Stimulated activated CD4-positive, alpha-beta T cell treated with anti-CD3 and anti-CD28 coated beads, Interleukin-12 subunit alpha, Interleukin-12 subunit beta, amount 100 ng/mL, for 4 hours (primary cell): ENCODE data around the gene CLCA2.

Experiments used
- DNase-seq: peaks from one replicate; pipeline ENCODE4 v3.0.0-alpha.2; 2020

Gene CLCA2

GRCh38 chr1:86478416-86479156 lies 54.6 kb downstream of the CLCA2 start:
- DNase-seq: no peak

DNA sequence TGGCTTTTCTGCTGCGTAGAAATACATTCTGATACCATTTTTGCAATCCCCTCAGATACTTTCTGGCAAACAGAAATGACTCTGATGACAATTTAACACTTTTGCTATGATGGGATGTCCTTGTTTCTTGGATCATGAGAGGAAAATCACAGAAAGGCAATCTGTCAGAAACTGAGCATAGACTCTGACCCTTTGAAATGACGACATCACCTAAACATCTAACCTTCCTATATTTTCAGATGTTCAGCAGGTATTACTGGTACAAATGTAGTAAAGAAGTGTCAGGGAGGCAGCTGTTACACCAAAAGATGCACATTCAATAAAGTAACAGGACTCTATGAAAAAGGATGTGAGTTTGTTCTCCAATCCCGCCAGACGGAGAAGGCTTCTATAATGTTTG lies 58.0 kb downstream of the CLCA2 start:
- no peak for DNase-seq

DNA sequence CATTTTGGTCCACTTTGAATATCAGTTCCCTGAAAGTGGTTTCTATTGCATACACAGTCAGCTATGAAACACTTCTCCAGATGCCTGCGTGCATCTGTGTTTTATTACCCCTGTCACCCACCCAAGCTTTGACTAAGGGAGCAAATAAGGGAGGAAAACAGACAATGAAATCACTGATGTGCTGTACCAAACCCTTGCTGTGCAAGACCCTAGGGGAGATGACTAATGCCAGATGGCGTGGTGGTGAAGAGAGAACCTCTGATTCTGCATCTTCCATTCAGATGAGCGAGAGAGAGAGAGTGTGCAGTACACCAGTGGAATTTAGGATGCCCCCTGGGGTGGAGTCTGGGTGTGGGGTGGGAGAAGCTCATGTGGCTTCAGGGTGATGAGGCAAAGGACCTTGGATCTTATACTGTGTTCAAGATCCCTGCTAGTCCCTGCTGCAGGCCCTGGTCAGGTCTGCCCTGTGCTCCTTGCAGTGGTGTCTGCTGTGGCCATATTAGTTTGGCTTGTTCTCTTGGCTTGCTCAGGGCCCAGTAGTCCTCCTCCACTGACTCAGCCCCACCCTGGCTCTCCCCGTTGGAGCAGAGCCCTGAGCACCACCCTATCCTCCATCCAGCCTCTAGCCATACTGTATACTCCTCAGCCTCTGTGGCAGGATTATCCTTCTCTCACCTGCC lies 63.3 kb downstream of the CLCA2 start:
- DNase-seq: no peak

DNA sequence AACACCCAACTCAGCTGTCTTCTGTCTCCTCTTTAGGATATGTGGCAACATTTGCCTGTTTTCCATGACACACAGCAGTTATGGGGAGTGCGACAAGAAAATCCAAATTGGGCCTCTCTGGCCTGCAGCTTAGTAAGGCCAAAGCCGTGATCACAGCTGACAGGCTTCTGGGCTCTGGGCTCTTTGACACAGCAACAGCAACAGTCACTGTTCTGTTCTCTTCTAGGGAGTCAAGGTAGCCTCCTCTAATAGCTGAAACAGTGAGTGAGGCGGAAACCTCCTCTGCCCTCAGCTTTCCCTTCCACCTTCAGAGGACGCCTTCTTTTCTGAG lies 63.8 kb downstream of the CLCA2 start:
- DNase-seq: no peak

- no peak for DNase-seq
Measured at GRCh38 chr1:86489242-86489878, 65.4 kb downstream of the CLCA2 start.

DNA sequence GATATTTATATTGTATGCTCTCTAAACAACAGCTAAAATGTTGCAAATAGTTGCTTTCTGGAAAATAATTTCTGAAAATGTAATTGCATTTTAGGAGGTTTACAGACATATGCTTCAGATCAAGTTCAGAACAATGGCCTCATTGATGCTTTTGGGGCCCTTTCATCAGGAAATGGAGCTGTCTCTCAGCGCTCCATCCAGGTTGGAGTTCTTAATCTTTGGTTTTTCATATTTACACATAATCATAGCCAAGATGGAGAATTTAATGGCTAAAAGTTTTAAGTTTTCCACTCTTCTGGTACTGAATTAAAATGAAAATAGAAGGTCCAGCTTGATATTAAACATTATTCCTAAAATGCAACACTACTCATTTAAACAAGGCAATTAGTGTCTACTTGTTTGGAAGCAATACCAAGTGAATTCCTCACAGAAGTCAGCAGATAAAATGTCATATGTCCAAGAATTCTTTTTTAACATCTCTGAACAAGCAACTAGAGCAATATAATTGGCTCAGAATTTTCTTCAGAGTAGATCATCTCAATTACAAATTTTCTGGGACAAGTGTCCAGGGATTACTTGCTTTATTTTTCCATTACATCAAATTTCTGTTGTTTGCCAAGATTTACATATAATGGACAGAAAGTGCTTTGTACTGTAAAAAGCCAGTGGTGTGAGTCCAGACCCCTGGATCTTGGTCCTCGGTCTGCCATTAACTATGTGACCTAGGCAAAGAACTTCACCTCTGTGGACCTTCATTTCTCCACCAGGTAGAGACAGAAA lies 67.4 kb downstream of the CLCA2 start:
- DNase-seq: no peak

- DNase-seq: no peak
Measured at GRCh38 chr1:86498281-86498680, 74.3 kb downstream of the CLCA2 start.

GRCh38 chr1:86499987-86500593 lies 76.1 kb downstream of the CLCA2 start:
- no peak for DNase-seq

DNA sequence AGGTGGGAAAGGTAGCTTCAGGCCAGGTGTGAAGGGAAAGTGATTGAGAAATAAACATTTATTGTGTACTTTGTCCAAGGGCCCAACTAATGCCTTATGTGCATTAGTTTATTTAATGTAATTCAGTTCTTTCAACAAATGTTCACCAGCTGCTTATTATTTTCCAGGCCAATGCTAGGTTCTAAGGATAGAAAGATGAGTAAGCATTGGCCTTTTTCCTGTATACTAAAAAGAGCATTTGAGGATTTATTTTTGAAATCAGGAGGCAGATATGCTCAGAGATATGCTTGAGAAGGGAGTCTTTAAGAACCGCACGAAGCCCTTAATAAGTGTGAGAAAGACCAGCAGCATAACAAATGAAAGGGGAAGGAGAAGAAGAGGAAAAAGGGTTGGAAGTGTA lies 76.7 kb downstream of the CLCA2 start:
- no peak for DNase-seq

DNA sequence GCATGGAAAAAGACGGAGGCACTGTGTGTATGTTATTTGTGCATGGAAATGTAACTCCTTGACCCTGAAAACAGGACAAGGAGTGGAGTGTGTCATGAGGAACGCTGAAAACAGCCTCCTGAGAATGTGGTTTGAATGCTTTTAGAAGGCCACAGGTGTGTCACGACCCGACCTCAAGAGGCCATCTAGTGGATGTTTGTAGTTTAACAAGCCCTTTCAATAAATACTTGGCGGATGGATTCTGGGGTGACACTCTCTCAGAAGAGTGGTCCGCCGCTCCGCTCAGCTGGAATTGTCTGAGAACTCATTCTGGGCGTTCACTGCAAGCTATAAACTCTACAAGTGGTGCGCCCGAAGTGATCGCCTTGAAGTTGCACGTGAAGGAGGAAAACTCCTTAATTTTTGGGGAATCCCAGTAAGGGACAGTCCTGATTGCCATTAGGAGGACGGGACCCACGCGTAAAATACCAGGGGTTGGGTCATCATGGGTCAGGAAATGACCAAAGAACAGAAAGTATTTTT lies 78.2 kb downstream of the CLCA2 start:
- DNase-seq: peak; percentile 7

DNA sequence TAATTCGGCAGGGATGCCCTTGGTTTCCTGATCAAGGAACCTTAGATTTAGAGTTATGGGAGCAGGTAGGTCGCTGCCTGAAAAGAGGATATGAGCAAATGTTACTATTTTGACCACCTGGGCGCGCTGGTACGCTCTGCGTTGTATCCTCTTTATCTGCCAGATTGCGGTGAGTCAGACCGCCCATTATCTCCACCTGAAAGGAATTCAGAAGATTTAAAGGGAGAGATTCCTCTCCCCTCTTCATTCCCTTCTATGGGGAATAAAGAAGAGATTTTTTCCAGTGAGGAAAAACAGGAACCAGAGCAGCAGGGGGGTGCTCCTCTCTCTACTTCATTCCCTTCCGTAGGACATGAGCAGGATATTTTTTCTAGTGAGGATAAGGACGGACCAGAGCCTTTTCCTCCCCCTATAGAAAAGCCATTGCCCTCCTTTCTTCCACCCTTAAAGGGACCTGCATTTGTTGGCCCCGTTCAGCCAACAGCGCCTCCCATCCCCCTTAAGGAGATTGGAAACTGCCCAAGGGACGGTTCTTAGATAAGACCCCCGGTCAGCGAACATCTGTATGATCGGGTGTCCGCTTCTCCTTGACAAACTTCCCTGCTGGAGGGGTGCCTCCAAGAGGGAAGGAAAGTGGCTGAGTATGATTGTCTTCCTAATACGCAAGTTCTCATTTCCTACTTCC lies 78.9 kb downstream of the CLCA2 start:
- DNase-seq: no peak

GRCh38 chr1:86503406-86504136 lies 79.6 kb downstream of the CLCA2 start:
- DNase-seq: no peak

DNA sequence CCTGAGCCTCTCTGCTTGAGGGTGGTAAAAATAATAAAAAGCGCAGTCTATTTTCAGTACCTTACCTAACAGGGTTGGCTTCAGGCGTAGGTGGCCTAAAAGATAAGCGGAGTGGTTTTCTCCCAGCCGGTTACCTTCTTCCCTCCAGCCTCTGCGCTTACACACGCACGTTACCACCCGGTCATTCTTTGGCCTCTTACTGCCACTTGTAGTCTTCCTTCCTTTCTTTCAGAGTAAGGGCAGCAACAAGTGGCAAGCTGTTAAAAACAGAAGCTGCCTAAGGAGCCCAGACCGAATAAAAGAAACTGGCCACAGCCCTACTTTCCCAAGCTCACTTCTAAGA lies 80.1 kb downstream of the CLCA2 start:
- no peak for DNase-seq

DNA sequence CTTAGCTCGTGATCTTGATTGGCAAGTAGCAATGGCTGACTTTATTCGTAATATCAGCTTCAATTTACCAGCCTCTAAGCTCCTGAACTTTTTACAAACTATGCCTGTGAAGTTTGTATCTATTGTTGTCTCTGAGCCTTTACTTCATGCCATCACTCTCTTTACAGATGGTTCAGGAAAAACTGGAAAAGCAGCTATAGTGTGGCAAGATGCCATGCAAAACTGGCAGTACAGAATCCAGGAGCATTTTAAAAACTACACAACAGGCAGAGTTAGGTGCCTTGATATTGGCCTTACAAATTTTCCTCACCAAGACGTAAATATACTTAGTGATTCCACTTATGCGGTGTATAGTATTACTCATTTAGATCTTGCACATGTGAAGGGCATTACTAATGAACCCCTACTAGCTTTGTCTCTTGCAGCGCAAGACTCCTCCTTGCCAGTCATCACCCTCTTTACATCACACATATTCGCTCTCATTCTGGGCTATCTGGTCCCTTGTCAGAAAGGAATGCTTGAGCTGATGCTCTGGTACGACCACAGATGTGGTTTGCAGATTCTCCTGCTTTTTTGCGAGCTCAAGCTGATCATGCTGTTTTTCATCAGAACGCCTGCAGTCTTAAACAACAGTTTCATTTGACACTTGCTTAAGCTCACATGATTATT lies 81.1 kb downstream of the CLCA2 start:
- no peak for DNase-seq

GRCh38 chr1:86505564-86505902 lies 81.6 kb downstream of the CLCA2 start:
- DNase-seq: no peak
